ENCODE measurements around the gene ATG4C. TPM values are rescaled to one million over a fixed set of nuclear protein-coding genes. Genes with fewer than 3 reads are reported as not detected.
A peak's percentile ranks its signal among the peaks of the same experiment; 100 is the strongest.
"Not testable (repeated sequence)": the region's sequence is repeated elsewhere in the genome, so short reads cannot be mapped to it uniquely, and the experiment has no call there.

ATG4C gene
- total RNA-seq (7.8 and 9.0 TPM in 2 replicates), polyA plus RNA-seq (14.7 and 17.7 TPM in 2 replicates)

DNA sequence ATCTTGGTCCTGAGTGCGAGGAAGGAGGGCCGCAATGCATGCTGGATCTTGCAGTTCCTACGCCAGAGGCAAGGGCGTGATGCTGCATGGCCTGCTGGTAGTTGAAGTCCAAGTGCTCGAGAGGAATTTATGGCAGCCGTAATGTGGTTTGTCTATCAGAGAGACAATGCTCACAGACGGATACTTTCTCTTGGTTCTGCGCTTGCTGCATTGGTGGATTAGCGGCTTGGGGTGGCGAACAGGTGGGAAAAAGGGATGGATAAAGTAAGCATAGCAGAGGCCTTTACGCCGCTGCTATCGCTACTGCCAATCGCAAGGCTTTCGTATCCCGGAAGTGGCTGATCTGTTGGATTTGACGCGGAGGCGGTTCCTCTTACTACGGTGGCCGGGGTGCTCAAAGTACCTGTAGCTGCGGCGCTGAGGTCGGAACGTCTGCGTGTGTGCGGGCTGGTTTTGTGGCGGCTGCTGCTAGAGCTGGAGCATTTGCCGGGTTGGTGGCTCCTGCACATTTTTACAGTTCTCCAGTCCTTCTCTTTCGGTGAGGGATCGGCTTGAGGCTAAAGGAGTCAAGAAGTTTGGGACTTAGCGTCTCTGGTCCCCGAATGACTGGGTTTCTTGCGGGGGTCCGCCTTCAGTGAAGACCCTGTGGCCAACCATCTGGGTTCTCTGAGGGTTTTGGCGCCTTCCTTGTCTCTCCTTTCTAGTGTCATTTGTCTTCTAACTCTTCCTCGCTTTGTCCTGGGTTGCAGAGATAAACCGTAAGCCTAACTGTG lies at the start of gene ATG4C:
ATG4C (plus strand) TSS at position 397 of the 773 bp plus-strand sequence. CDS start 19,655 bp downstream, outside the sequence.
- Histone ChIP-seq H3K36me3 (no peaks in the 10 kb centered on the region), H3K27me3 (no peaks in the 10 kb centered on the region), H3K4me3 (peak within 1 kb of the TSS; percentile 68), H3K4me1 (ENCODE audit: low read depth) (peaks cover 11% of the 10 kb centered on the region), H3K9me3 (ENCODE audit: low read depth) (no peaks in the 10 kb centered on the region), H3K27ac (peak within 1 kb of the TSS; percentile 97)
- TF ChIP-seq, protein P1, sequence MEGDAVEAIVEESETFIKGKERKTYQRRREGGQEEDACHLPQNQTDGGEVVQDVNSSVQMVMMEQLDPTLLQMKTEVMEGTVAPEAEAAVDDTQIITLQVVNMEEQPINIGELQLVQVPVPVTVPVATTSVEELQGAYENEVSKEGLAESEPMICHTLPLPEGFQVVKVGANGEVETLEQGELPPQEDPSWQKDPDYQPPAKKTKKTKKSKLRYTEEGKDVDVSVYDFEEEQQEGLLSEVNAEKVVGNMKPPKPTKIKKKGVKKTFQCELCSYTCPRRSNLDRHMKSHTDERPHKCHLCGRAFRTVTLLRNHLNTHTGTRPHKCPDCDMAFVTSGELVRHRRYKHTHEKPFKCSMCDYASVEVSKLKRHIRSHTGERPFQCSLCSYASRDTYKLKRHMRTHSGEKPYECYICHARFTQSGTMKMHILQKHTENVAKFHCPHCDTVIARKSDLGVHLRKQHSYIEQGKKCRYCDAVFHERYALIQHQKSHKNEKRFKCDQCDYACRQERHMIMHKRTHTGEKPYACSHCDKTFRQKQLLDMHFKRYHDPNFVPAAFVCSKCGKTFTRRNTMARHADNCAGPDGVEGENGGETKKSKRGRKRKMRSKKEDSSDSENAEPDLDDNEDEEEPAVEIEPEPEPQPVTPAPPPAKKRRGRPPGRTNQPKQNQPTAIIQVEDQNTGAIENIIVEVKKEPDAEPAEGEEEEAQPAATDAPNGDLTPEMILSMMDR (IDR thresholded peaks at IDR 0.05; ENCODE audit: low read depth, low read length) = no peak
- peak; percentile 96 to 99 for DNase-seq (ENCODE audit: low read depth in 1 of 2, low spot score in 1 of 2)

DNA sequence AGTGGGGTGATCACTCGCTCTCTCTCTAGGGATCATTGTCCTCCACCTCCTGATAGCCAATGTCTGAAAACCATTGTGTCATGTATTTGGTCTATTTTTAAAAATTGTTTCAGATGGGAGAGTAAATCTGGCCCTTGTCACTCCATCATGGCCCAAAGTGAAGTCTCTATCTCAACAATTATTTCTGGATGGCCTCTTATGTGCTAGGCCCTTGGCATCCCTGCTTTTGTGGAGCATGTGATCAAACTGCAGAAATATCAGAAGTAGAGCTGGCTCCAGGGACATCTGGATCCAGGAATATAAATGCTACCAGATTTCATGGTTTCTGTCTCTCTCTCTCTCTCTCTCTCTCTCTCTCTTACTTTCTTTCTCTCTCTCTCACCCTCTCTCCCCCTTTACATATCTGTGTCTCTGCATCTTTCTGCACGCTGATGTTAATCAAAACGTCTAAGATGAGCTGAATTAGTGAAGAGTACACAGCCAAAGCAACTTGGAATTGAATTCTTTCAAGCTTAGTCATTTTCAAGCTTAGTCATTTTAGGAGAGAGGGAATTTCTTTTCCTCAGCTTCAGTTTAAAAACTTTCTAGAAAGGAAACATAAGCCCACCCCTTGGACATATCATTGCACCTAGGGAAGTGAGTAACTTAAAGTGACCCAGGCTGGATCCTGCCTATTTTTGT lies 48.3 kb upstream of the ATG4C start:
- Histone ChIP-seq H3K4me3 (no peak overlapping the region), H3K27ac (no peak overlapping the region), H3K9me3 (ENCODE audit: low read depth) (no peaks in the 10 kb centered on the region), H3K4me1 (ENCODE audit: low read depth) (peaks cover 3% of the 10 kb centered on the region), H3K27me3 (no peaks in the 10 kb centered on the region), H3K36me3 (no peaks in the 10 kb centered on the region)
- peak in 1 of 2 donors; percentile 55 for DNase-seq (ENCODE audit: low read depth in 1 of 2, low spot score in 1 of 2)
- TF ChIP-seq, protein P1 (IDR thresholded peaks at IDR 0.05; ENCODE audit: low read depth, low read length) = no peak

DNA sequence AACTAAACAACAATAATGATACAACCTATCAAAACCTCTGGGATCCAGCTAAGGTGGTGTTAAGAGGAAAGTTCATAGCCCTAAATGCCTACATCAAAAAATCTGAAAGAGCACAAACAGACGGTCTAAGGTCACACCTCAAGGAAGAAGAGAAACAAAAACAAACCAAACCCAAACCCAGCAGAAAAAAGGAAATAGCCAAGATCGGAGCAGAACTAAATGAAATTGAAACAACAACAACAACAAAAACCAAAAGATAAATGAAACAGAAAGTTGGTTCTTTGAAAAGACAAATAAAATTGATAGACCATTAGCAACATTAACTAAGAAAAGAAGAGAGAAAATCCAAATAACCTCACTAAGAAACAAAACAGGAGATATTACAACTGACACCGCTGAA lies 43.2 kb upstream of the ATG4C start:
- H3K27me3 ChIP-seq; H3K36me3 ChIP-seq; DNase-seq (ENCODE audit: low read depth in 1 of 2, low spot score in 1 of 2); H3K4me3 ChIP-seq; H3K4me1 ChIP-seq (ENCODE audit: low read depth); H3K9me3 ChIP-seq (ENCODE audit: low read depth); H3K27ac ChIP-seq: not testable (repeated sequence)

DNA sequence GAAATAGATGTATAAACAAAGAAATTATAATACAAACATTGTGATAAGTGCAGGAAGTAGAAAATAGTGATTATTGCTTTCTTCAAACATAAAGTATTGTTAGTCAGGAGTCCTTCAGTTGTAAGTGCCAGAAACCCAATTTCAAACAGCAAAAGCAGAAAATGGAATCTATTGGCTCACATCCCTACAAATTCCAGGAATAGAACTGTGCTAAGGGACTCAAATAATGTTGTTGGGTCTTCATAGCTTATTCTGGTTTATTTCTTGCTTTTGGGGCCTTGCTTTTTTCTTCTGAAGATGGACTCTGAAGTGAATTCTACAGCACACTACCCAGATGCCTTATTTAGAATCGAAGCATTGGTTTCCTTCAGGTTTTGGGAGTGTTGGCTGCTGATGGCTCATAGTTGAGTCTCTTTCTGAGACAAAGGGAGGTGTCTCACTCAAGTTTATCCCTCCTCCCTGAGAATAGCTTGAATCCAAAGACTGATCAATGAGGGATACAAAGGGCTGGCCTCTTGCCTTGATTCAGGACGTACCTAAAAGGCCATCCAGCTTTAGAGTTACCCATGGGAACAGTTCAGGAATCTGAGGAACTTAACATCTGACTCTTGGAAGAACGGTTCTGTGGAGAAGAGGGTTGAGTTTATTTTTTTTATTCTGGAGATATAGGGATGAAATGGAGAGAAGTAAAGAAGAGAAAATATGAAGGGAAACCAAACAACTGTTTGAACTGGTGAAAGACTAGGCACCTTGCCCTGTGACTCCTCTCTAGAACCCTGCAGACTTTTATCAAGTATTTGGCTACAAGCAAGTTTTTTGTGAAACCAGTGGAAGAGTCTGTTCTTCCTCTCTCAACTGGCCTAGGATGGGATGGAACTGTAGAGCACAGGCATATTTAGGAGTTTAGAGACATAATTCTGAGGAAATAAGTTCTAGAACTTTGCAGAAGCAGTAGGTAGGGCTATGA lies 39.0 kb upstream of the ATG4C start:
- H3K9me3 ChIP-seq (ENCODE audit: low read depth) = no peaks in the 10 kb centered on the region
- no peaks in the 10 kb centered on the region for H3K27me3 ChIP-seq
- no peak for DNase-seq (ENCODE audit: low read depth in 1 of 2, low spot score in 1 of 2)
- no peaks in the 10 kb centered on the region for H3K36me3 ChIP-seq
- no peak overlapping the region for H3K27ac ChIP-seq
- no peaks in the 10 kb centered on the region for H3K4me1 ChIP-seq (ENCODE audit: low read depth)
- H3K4me3 ChIP-seq = no peak overlapping the region
- TF ChIP-seq, protein P1 (IDR thresholded peaks at IDR 0.05; ENCODE audit: low read depth, low read length) = no peak

- DNase-seq (ENCODE audit: low read depth in 1 of 2, low spot score in 1 of 2) = peak; percentile 45 to 75
These were observed 37.7 kb upstream of the ATG4C start for GRCh38 chr1:62746086-62746808.

More at GRCh38 chr1:62746086-62746808, 37.7 kb upstream of the ATG4C start:
- Histone ChIP-seq H3K9me3 (ENCODE audit: low read depth) (no peaks in the 10 kb centered on the region), H3K27me3 (no peaks in the 10 kb centered on the region), H3K4me1 (ENCODE audit: low read depth) (peaks cover 11% of the 10 kb centered on the region), H3K36me3 (no peaks in the 10 kb centered on the region), H3K27ac (no peak overlapping the region), H3K4me3 (no peak overlapping the region)
- TF ChIP-seq, protein P1 (IDR thresholded peaks at IDR 0.05; ENCODE audit: low read depth, low read length) = peak; percentile 50

Measured in cardiac muscle cell (in vitro differentiated cells and primary cell).